ENCODE results near the gene C1QTNF2. TPM values are rescaled to one million over a fixed set of nuclear protein-coding genes. Genes with fewer than 3 reads are reported as not detected.
A peak's percentile ranks its signal among the peaks of the same experiment; 100 is the strongest.

The C1QTNF2 gene
- total RNA-seq (10 to 100 TPM in 1 of 2 donors, 1 to 10 TPM in 1; 9.1 to 13.5 TPM), polyA plus RNA-seq (1 to 10 TPM; 8.2 to 9.4 TPM)
- long read RNA-seq, donor 1, transcript C1QTNF2-201 (3 exons, 2,414 nt), result major isoform, 79 of 117 reads
- long read RNA-seq, donor 1, partial matches to known transcripts, result 13 of 117 reads
- long read RNA-seq, donor 1, other reads (novel, unspliced or antisense), result 25 of 117 reads
- long read RNA-seq, donor 2, transcript C1QTNF2-201 (3 exons, 2,414 nt), result major isoform, 8 of 13 reads
- long read RNA-seq, donor 2, partial matches to known transcripts, result 0 of 13 reads
- long read RNA-seq, donor 2, other reads (novel, unspliced or antisense), result 5 of 13 reads

GRCh38 chr5:160369990-160370712 is at the start of gene C1QTNF2:
Gene C1QTNF2 (minus strand): TSS chr5:160370626. CDS start chr5:160355011, 15,615 bp downstream.
- Histone ChIP-seq H3K4me3 (ENCODE audit: low read length in 2 of 2) (peak within 1 kb of the TSS; percentile 36 to 84), H3K36me3 (ENCODE audit: control insufficient read depth in 1 of 2, insufficient read depth in 2 of 2, low read length in 1 of 2) (no peaks in the 10 kb centered on the region), H3K27me3 (ENCODE audit: control insufficient read depth in 1 of 2, insufficient read depth in 2 of 2, low read length in 1 of 2) (no peaks in the 10 kb centered on the region), H3K27ac (ENCODE audit: low read depth in 1 of 2, low read length in 2 of 2) (no peak within 1 kb of the TSS), H3K4me1 (ENCODE audit: control insufficient read depth in 1 of 2, insufficient read depth in 2 of 2, low read length in 2 of 2) (no peaks in the 10 kb centered on the region), H3K9me3 (ENCODE audit: control insufficient read depth, low read length) (no peaks in the 10 kb centered on the region)
- 1% methylated on average over 34 to 45 of the region's 45 CpGs for WGBS, 2 donors
- ATAC-seq (ENCODE audit: low FRiP score) (peak; percentile 87), DNase-seq (peak; percentile 79 to 92)
- intact Hi-C loops (cut with DNase I), result no loop called here

- H3K4me3 ChIP-seq (ENCODE audit: low read length in 2 of 2), result no peak overlapping the region
- H3K4me1 ChIP-seq (ENCODE audit: control insufficient read depth in 1 of 2, insufficient read depth in 2 of 2, low read length in 2 of 2), result no peaks in the 10 kb centered on the region
- H3K27me3 ChIP-seq (ENCODE audit: control insufficient read depth in 1 of 2, insufficient read depth in 2 of 2, low read length in 1 of 2), result no peaks in the 10 kb centered on the region
- no peaks in the 10 kb centered on the region for H3K9me3 ChIP-seq (ENCODE audit: control insufficient read depth, low read length)
- intact Hi-C loops (cut with DNase I), result no loop called here
- H3K36me3 ChIP-seq (ENCODE audit: control insufficient read depth in 1 of 2, insufficient read depth in 2 of 2, low read length in 1 of 2), result no peaks in the 10 kb centered on the region
- no peak for DNase-seq
- H3K27ac ChIP-seq (ENCODE audit: low read depth in 1 of 2, low read length in 2 of 2), result no peak overlapping the region
- no peak for ATAC-seq (ENCODE audit: low FRiP score)
These were observed 49.8 kb upstream of the C1QTNF2 start for GRCh38 chr5:160420331-160420610.

DNA sequence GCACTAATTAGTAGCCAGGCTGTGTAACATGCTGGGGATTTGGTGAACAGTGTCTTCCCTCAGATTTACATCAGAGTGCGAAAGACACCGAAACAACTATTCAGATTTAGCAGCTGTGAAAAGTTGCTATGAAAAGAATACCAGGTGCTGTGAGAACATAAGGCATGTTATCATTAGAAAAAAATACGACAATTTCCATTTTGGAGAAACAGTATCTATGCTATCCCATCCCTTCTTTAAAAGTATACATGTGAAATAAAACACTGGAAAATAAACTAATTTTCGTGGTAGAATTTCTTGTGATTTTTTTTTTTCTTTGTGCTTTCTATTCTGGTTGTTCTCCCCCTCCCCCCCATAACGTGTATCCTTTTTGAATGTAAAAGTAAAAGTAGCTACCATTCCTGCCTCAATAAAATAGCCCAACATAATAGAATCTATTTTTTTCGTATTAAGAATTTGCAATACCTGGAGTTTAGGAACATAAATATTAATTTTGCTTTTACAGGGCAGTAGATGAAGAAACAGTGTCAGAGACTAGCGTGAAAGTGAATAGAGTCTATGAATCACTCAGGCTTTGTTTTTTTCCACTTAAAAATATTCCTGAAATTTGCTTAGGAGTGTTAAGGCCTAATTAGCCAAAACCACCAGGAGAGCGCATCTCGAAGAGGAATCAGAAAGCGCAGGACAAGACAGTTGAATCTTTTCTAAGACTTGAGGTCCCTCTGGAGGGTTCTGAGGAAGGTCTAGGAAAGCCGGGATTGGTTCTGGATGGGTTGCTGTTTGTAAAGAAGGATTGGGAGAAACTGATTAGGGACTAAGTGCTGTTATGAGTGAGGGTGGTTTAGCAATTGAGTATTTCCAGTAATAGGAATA is 49.3 kb upstream of the C1QTNF2 start:
- H3K27me3 ChIP-seq (ENCODE audit: control insufficient read depth in 1 of 2, insufficient read depth in 2 of 2, low read length in 1 of 2), result no peaks in the 10 kb centered on the region
- intact Hi-C loops (cut with DNase I), result no loop called here
- peak overlapping the region; percentile 68 to 82 for H3K4me3 ChIP-seq (ENCODE audit: low read length in 2 of 2)
- H3K27ac ChIP-seq (ENCODE audit: low read depth in 1 of 2, low read length in 2 of 2), result peak overlapping the region; percentile 52 to 90
- H3K9me3 ChIP-seq (ENCODE audit: control insufficient read depth, low read length), result no peaks in the 10 kb centered on the region
- 35% methylated on average over 11 of the region's 11 CpGs for WGBS, 2 donors
- no peaks in the 10 kb centered on the region for H3K36me3 ChIP-seq (ENCODE audit: control insufficient read depth in 1 of 2, insufficient read depth in 2 of 2, low read length in 1 of 2)
- ATAC-seq (ENCODE audit: low FRiP score) (no peak), DNase-seq (no peak)
- H3K4me1 ChIP-seq (ENCODE audit: control insufficient read depth in 1 of 2, insufficient read depth in 2 of 2, low read length in 2 of 2), result no peaks in the 10 kb centered on the region

DNA sequence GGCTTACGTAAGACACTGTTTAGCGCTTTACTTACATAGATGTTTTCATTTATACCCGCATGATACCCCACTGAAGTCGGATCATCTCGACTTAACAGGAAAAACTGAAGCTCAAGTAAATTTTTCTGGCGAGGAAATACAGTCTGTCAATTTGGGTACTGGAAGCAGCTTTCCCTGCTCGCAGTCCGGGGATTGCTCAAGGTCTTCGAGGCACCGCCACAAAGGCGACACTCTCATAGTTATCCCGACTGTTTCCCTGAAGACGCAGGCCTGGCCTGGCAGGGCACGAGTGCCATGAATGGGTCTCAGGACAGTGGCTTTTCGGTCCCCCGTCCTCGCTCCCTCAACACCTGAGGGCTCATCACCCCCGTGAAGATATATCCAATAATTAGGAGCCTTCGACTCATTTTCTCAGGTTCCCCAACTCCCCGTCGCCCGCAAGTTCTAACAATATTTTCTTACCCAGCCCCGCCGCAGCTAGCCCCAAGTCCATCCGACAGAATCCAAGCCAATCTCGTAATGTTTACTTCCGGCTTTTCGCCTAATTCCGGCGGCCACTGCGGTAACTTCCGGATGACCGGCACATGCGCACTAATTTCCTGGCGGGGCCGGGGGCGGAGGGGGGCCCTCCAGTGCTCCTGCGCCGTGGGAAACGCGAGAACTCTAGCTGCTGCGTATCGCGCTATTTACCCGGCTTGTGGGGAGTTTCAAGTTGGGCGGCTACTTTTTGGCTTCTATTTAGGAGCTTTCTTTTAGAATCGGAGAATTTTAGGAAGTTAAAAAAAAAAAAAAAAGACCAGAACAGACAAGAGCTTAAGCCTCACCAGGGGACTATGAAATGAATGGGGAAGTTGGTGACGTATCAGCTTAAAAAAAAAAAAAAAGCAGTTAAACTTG is 48.4 kb upstream of the C1QTNF2 start, which contains the start of gene SLU7:
Gene SLU7, minus strand, starts transcription at position 521 of the 897 bp plus-strand sequence. CDS start 3,787 bp downstream, outside the sequence.
- Histone ChIP-seq H3K4me3 (ENCODE audit: low read length in 2 of 2) (peak within 1 kb of the TSS; percentile 68 to 95), H3K27me3 (ENCODE audit: control insufficient read depth in 1 of 2, insufficient read depth in 2 of 2, low read length in 1 of 2) (no peaks in the 10 kb centered on the region), H3K36me3 (ENCODE audit: control insufficient read depth in 1 of 2, insufficient read depth in 2 of 2, low read length in 1 of 2) (no peaks in the 10 kb centered on the region), H3K4me1 (ENCODE audit: control insufficient read depth in 1 of 2, insufficient read depth in 2 of 2, low read length in 2 of 2) (no peaks in the 10 kb centered on the region), H3K27ac (ENCODE audit: low read depth in 1 of 2, low read length in 2 of 2) (peak within 1 kb of the TSS; percentile 89 to 90), H3K9me3 (ENCODE audit: control insufficient read depth, low read length) (no peaks in the 10 kb centered on the region)
- DNase-seq (peak; percentile 96 to 98), ATAC-seq (ENCODE audit: low FRiP score) (peak; percentile 95)
- intact Hi-C loops (cut with DNase I), result no loop called here
- WGBS, 2 donors, result 0 to 1% methylated on average over 48 of the region's 48 CpGs

DNA sequence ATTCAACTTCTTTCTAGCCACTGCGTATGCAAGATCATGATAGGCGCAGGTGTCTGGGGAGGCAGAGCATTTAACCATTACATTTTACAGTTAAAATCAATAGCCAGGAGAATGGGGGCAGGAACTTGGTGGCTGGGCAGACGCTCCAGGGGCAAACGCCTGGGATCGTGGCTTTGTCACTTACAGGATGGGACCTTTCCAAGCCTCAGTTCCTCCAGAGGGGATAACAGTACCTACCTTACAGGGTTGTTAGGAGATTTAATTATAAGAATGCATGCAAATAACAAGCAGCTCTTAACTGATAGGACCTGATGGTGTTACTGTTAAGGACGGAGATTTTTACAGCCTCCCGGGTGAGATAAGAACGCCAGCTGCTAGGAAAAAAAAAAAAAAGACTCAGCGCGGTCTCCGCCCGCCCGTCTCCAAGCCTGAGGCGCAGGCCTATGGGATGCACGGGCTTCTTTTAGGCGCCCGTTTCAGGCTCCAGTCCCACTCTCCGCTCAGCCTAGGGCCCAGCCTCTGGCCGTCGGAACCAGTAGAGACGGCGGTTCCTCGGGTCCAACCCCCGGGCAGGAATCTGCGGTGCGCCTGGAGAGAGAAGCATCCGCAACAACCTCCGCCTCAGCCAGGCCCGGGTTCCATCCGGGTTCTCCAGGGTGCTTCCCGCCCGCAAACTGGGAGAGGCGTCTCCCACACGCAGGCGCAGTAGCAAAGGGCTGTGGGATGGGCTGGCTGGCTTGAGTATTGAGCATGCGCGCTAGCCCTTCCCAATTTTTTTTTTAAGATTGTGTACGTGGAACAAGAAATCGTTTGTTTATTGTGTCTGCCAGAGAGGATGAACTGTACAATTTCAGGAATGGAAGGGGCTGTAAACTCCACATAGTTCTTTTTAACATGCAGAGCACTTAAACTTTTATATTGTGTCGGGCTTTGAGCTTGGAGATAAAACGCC is 29.3 kb upstream of the C1QTNF2 start, which contains the start of gene FAM200C:
Gene FAM200C, minus strand, starts transcription at position 653 of the 952 bp plus-strand sequence. CDS start 4,564 bp downstream, outside the sequence.
- H3K4me3 ChIP-seq (ENCODE audit: low read length in 2 of 2), result peak within 1 kb of the TSS; percentile 55 to 95
- peak; percentile 96 for DNase-seq
- peak within 1 kb of the TSS; percentile 38 to 96 for H3K27ac ChIP-seq (ENCODE audit: low read depth in 1 of 2, low read length in 2 of 2)
- peaks cover 5 to 6% of the 10 kb centered on the region in 2 donors for H3K36me3 ChIP-seq (ENCODE audit: control insufficient read depth in 1 of 2, insufficient read depth in 2 of 2, low read length in 1 of 2)
- peaks cover 2 to 3% of the 10 kb centered on the region in 2 donors for H3K4me1 ChIP-seq (ENCODE audit: control insufficient read depth in 1 of 2, insufficient read depth in 2 of 2, low read length in 2 of 2)
- H3K9me3 ChIP-seq (ENCODE audit: control insufficient read depth, low read length), result no peaks in the 10 kb centered on the region
- ATAC-seq (ENCODE audit: low FRiP score), result peak; percentile 96
- H3K27me3 ChIP-seq (ENCODE audit: control insufficient read depth in 1 of 2, insufficient read depth in 2 of 2, low read length in 1 of 2), result no peaks in the 10 kb centered on the region
- intact Hi-C loops (cut with DNase I), result loop anchor here (5.0 kb wide), 2 partner anchors 37 to 377 kb away; no protein-coding TSS in a partner anchor
- 0% methylated on average over 41 of the region's 41 CpGs for WGBS, 2 donors

- Histone ChIP-seq H3K36me3 (ENCODE audit: control insufficient read depth in 1 of 2, insufficient read depth in 2 of 2, low read length in 1 of 2) (peaks cover 2 to 3% of the 10 kb centered on the region in 2 donors), H3K27me3 (ENCODE audit: control insufficient read depth in 1 of 2, insufficient read depth in 2 of 2, low read length in 1 of 2) (no peaks in the 10 kb centered on the region), H3K4me3 (ENCODE audit: low read length in 2 of 2) (peak overlapping the region in 1 of 2 donors; percentile 34), H3K4me1 (ENCODE audit: control insufficient read depth in 1 of 2, insufficient read depth in 2 of 2, low read length in 2 of 2) (peaks cover 2 to 3% of the 10 kb centered on the region in 2 donors), H3K9me3 (ENCODE audit: control insufficient read depth, low read length) (no peaks in the 10 kb centered on the region), H3K27ac (ENCODE audit: low read depth in 1 of 2, low read length in 2 of 2) (no peak overlapping the region)
- no peak for ATAC-seq (ENCODE audit: low FRiP score)
- WGBS, 2 donors, result 9 to 13% methylated on average over 4 of the region's 4 CpGs
- no peak for DNase-seq
- intact Hi-C loops (cut with DNase I), result loop anchor here (5.0 kb wide), 2 partner anchors 37 to 377 kb away; no protein-coding TSS in a partner anchor
These were observed 28.4 kb upstream of the C1QTNF2 start for GRCh38 chr5:160398806-160399205.

GRCh38 chr5:160397492-160397891 is 27.1 kb upstream of the C1QTNF2 start:
- Histone ChIP-seq H3K27ac (ENCODE audit: low read depth in 1 of 2, low read length in 2 of 2) (no peak overlapping the region), H3K4me3 (ENCODE audit: low read length in 2 of 2) (no peak overlapping the region), H3K9me3 (ENCODE audit: control insufficient read depth, low read length) (no peaks in the 10 kb centered on the region), H3K27me3 (ENCODE audit: control insufficient read depth in 1 of 2, insufficient read depth in 2 of 2, low read length in 1 of 2) (no peaks in the 10 kb centered on the region), H3K4me1 (ENCODE audit: control insufficient read depth in 1 of 2, insufficient read depth in 2 of 2, low read length in 2 of 2) (peaks cover 2 to 3% of the 10 kb centered on the region in 2 donors), H3K36me3 (ENCODE audit: control insufficient read depth in 1 of 2, insufficient read depth in 2 of 2, low read length in 1 of 2) (no peaks in the 10 kb centered on the region)
- WGBS, 2 donors, result 96 to 97% methylated on average over 1 of the region's 1 CpG
- ATAC-seq (ENCODE audit: low FRiP score), result no peak
- DNase-seq, result no peak
- intact Hi-C loops (cut with DNase I), result loop anchor here (5.0 kb wide), 2 partner anchors 35 to 375 kb away; no protein-coding TSS in a partner anchor

Data from aorta (tissue), 5 donors.